ENCODE measurements around the gene PAPSS1. TPM values are rescaled to one million over a fixed set of nuclear protein-coding genes. Genes with fewer than 3 reads are reported as not detected.

Gene PAPSS1
- total and polyA plus RNA-seq, 2 donors (not counting 3 experiments of a cell fraction or from before 2014, with no cell fraction given): 69.6 to 77.2 TPM

DNA sequence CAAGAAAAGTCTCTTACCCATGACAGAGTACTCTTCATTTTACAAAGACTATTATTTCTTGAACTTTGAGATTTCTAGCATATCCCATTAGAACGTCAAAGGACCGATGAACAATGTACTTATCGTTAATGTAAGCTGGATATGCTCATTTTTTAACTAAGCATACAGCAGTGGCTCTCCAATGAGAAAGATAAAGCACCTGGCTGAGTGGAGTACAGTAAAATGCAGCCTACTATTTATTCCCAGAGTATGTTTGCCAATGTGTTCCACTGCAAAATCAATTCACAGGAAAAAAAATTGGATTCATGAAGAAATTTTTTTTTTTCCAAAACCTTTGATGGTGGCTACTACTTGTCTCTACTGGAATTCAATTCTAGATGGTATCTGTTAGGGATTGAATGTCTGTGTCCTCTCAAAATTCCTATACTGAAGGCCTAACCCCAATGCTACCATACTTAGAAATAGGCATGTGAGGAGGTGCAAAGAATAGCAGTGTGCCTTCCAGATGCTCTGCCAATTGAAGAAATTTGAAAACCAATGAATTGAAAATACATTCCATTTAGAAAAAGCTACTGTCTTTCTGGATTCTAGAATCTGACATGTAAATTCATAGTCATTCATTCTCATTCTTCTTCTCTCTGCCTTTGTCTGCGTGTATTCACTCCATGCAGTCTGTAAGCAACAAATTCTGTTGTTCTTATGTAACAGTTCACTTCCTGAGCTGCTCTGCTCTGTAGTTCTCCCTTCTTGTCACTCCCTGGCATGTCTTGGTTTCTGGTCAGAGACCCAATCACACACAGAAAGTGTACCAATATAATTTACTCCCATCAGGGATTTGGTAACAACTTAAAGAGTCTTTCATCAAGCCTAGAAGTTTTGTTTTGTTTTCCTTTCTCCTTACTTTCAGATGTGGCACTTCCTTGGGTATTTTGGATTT is 61.4 kb downstream of the PAPSS1 start:
- H3K36me3 ChIP-seq (ENCODE audit: control insufficient read depth in 2 of 2, extremely low read depth in 1 of 2, insufficient read depth in 2 of 2, low read length in 2 of 2): no peaks in the 10 kb centered on the region
- ChIA-PET POLR2A (no interaction called here), CTCF (interaction anchor here (1.5 kb wide), 1 partner anchor 79 kb away, joined by 5 read pairs; no protein-coding TSS in a partner anchor)
- H3K4me1 ChIP-seq (ENCODE audit: control insufficient read depth, extremely low read depth, insufficient read depth, low read length): no peaks in the 10 kb centered on the region
- BruUV-seq (replicated peaks): no TSS peak
- H3K79me2 ChIP-seq (ENCODE audit: control insufficient read depth, insufficient read depth, low read length): no peaks in the 10 kb centered on the region
- no peaks in the 10 kb centered on the region for H3K27me3 ChIP-seq (ENCODE audit: control insufficient read depth in 2 of 2, insufficient read depth in 2 of 2, low read length in 2 of 2)
- peak; percentile 7 for DNase-seq (ENCODE audit: low read depth, low spot score)
- no peak for FAIRE-seq
- no peak overlapping the region for H3K27ac ChIP-seq (ENCODE audit: insufficient read depth, low read depth, low read length)
- no peak overlapping the region for H3K9ac ChIP-seq (replicated peaks; ENCODE audit: extremely low read depth, insufficient read depth, low read length)
- intact Hi-C loops (cut with micrococcal nuclease) (no loop called here), dilution Hi-C loops (cut with MboI; ENCODE audit: extremely low pct_ligation_motif_present, low sequenced_read_pairs) (no loop called here)
- no peak overlapping the region for H3K4me3 ChIP-seq (replicated peaks in 1 of 3; ENCODE audit: insufficient read depth in 1 of 3, low read depth in 1 of 3, low read length in 3 of 3)
- TF ChIP-seq EZH2 (IDR thresholded peaks at IDR 0.05; ENCODE audit: borderline replicate concordance, low read depth, low read length, severe bottlenecking) (no peak), GATA2 (IDR thresholded peaks at IDR 0.05; ENCODE audit: insufficient read depth, insufficient read length, low read depth, low read length) (no peak), FOS (IDR thresholded peaks at IDR 0.05; ENCODE audit: borderline replicate concordance, insufficient read depth, low read length) (no peak), POLR2AphosphoS5 (IDR thresholded peaks at IDR 0.05; ENCODE audit: insufficient read depth, low read depth, low read length) (no peak), JUN (IDR thresholded peaks at IDR 0.05; ENCODE audit: borderline replicate concordance, insufficient read depth, insufficient read length, low read depth) (no peak), POLR2A (IDR thresholded peaks at IDR 0.05; ENCODE audit: low read depth, low read length) (no peak), MYC (IDR thresholded peaks at IDR 0.05; ENCODE audit: low read depth, low read length) (no peak)
- TF ChIP-seq, protein P1, sequence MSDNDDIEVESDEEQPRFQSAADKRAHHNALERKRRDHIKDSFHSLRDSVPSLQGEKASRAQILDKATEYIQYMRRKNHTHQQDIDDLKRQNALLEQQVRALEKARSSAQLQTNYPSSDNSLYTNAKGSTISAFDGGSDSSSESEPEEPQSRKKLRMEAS (IDR thresholded peaks at IDR 0.05; ENCODE audit: insufficient read depth, insufficient read length): no peak
- TF ChIP-seq, protein P2, sequence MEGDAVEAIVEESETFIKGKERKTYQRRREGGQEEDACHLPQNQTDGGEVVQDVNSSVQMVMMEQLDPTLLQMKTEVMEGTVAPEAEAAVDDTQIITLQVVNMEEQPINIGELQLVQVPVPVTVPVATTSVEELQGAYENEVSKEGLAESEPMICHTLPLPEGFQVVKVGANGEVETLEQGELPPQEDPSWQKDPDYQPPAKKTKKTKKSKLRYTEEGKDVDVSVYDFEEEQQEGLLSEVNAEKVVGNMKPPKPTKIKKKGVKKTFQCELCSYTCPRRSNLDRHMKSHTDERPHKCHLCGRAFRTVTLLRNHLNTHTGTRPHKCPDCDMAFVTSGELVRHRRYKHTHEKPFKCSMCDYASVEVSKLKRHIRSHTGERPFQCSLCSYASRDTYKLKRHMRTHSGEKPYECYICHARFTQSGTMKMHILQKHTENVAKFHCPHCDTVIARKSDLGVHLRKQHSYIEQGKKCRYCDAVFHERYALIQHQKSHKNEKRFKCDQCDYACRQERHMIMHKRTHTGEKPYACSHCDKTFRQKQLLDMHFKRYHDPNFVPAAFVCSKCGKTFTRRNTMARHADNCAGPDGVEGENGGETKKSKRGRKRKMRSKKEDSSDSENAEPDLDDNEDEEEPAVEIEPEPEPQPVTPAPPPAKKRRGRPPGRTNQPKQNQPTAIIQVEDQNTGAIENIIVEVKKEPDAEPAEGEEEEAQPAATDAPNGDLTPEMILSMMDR (IDR thresholded peaks at IDR 0.05; ENCODE audit: extremely low read depth in 1 of 2, insufficient read depth in 1 of 2, low read depth in 1 of 2, low read length in 2 of 2): no peak
- H4K20me1 ChIP-seq (replicated peaks; ENCODE audit: control insufficient read depth, extremely low read depth, insufficient read depth, low read length): no peaks in the 10 kb centered on the region
- H3K9me1 ChIP-seq (replicated peaks; ENCODE audit: control insufficient read depth, extremely low read depth, insufficient read depth, low read length): no peaks in the 10 kb centered on the region
- H3K4me2 ChIP-seq (ENCODE audit: insufficient read depth, low read length): no peak overlapping the region
- no peak overlapping the region for H2AFZ ChIP-seq (ENCODE audit: low read depth, low read length)
- H3K9me3 ChIP-seq (replicated peaks; ENCODE audit: control insufficient read depth, insufficient read depth, low read length): no peaks in the 10 kb centered on the region
